HepG2 (cell line): Measurements from ENCODE around the gene NSMCE4A. TPM values are rescaled to one million over a fixed set of nuclear protein-coding genes. Genes with fewer than 3 reads are reported as not detected.

Experiments used
- ASH2L ChIP-seq: fragments of 300-600, 200-600 bp; sonication (generic); IDR thresholded peaks from 2 replicates; pipeline ENCODE4 v1.7.0; 2017; ENCODE audit warnings: low read depth, mild to moderate bottlenecking, moderate library complexity, mixed read lengths, low read length; ENCODE audit not compliant: insufficient read length
- HNF4G ChIP-seq, 2 experiments: sonication (generic) in 1 of 2; formaldehyde crosslinking in 1 of 2; IDR thresholded peaks; 2 replicates each; pipeline versions ENCODE4 v1.4.0 to v1.6.1; 2011 to 2020; ENCODE audit warnings: borderline replicate concordance in 2 of 2, low read depth in 2 of 2, mild to moderate bottlenecking in 2 of 2, low read length in 1 of 2, missing genetic modification reagents in 1 of 2, moderate library complexity in 1 of 2
- MEIS2 ChIP-seq: sonication (generic); formaldehyde crosslinking; IDR thresholded peaks from 2 replicates; pipeline ENCODE4 v1.9.0; 2021; ENCODE audit warnings: mild to moderate bottlenecking, missing genetic modification reagents
- PPARG ChIP-seq: conservative IDR thresholded peaks from 2 replicates; pipeline ENCODE4 v1.6.1; 2016; ENCODE audit warnings: missing biosample characterization, missing genetic modification reagents
- TSC22D2 ChIP-seq: sonication (generic); formaldehyde crosslinking; IDR thresholded peaks from 2 replicates; pipeline ENCODE4 v1.5.1; 2020; ENCODE audit warnings: missing genetic modification reagents, mild to moderate bottlenecking, borderline replicate concordance
- ZBTB7A ChIP-seq: sonication (generic); formaldehyde crosslinking; IDR thresholded peaks from 2 replicates; pipeline ENCODE4 v1.8.0; 2022; ENCODE audit warnings: mild to moderate bottlenecking, missing genetic modification reagents
- ZMYM2 ChIP-seq: sonication (generic); formaldehyde crosslinking; IDR thresholded peaks from 2 replicates; pipeline ENCODE4 v1.8.0; 2022; ENCODE audit warnings: mild to moderate bottlenecking, missing genetic modification reagents
- ZMYM4 ChIP-seq: sonication (generic); formaldehyde crosslinking; IDR thresholded peaks from 2 replicates; pipeline ENCODE4 v1.8.1; 2023; ENCODE audit warnings: mild to moderate bottlenecking, missing genetic modification reagents
- ZNF543 ChIP-seq: sonication (generic); formaldehyde crosslinking; IDR thresholded peaks from 2 replicates; pipeline ENCODE4 v1.4.0; 2020; ENCODE audit warnings: mild to moderate bottlenecking, missing genetic modification reagents
- ZNF629 ChIP-seq: sonication (generic); formaldehyde crosslinking; conservative IDR thresholded peaks from 2 replicates; pipeline ENCODE4 v1.5.0; 2020; ENCODE audit warnings: missing genetic modification reagents
- polyA plus RNA-seq, 8 experiments: library from polyadenylated mRNA; depleted of rRNA in 3 of 8; stranded (reverse) in 7 of 8; unstranded in 1 of 8; fragments of >200 nt; fragmentation: Illumina TruSeq in 4 of 8; extraction: Trizol in 4 of 8; gene quantifications; 2 replicates each; pipeline versions ENCODE4 v1.2.1 to v1.2.3, GENCODE V29; 2011 to 2016; ENCODE audit warnings: low read depth in 4 of 8, missing spikeins in 1 of 8, mixed read lengths in 1 of 8; ENCODE audit not compliant: insufficient read depth in 1 of 8
- total RNA-seq, 5 experiments: library from RNA; depleted of rRNA; stranded (reverse); fragments of >200 nt; fragmentation: Illumina TruSeq; extraction: Trizol; gene quantifications; 2 replicates each; pipeline ENCODE4 v1.2.3, GENCODE V29; 2016; ENCODE audit warnings: low read depth in 1 of 5
- TF ChIP-seq, protein P1 (sequence below): IDR thresholded peaks from 2 replicates; pipeline ENCODE4 v1.6.1; 2016; ENCODE audit warnings: low read depth, borderline replicate concordance
- TF ChIP-seq, protein P2 (sequence below): sonication (generic); formaldehyde crosslinking; IDR thresholded peaks from 2 replicates; pipeline ENCODE4 v1.5.1; 2020; ENCODE audit warnings: mild to moderate bottlenecking, missing genetic modification reagents
- TF ChIP-seq, protein P3 (sequence below): sonication (generic); formaldehyde crosslinking; IDR thresholded peaks from 2 replicates; pipeline ENCODE4 v1.4.0; 2020; ENCODE audit warnings: mild to moderate bottlenecking, missing genetic modification reagents
- TF ChIP-seq, protein P4 (sequence below): sonication (generic); formaldehyde crosslinking; IDR thresholded peaks from 2 replicates; pipeline ENCODE4 v1.8.0; 2022; ENCODE audit warnings: mild to moderate bottlenecking, missing genetic modification reagents, moderate library complexity
- TF ChIP-seq, protein P5 (sequence below): sonication (generic); formaldehyde crosslinking; IDR thresholded peaks from 2 replicates; pipeline ENCODE4 v1.5.0; 2020; ENCODE audit warnings: mild to moderate bottlenecking, missing genetic modification reagents, borderline replicate concordance

The NSMCE4A gene
- total and polyA plus RNA-seq, 2 of the 13 experiments (the other 11 are each of a cell fraction or from before 2014, with no cell fraction given), result 61.1 to 91.6 TPM

DNA sequence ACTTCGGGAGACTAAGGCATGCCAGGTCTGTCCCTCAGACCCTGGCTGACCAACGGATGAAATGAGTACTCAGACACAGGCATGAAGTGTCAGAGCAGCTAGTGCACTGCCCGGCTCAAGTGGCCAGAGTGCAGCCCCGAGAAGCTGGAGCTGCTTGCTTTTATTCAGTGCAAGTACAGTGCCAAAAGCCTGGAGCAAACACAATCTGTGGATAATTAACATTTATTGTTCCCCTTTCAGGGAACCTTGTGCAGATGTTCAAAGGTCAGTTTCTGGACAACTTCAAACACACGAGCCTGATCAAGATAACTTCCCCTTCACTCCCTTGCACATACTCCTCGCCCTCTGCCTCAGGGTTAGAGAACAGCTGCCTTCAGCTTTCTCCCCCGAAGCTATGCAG, 39.3 kb downstream of the NSMCE4A start (continued):
- TF ChIP-seq, protein P1, sequence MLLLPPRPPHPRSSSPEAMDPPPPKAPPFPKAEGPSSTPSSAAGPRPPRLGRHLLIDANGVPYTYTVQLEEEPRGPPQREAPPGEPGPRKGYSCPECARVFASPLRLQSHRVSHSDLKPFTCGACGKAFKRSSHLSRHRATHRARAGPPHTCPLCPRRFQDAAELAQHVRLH (CRISPR knock-in tag), result no peak
- TF ChIP-seq ZMYM4 (peak; percentile 75), ZNF543 (CRISPR knock-in tag) (peak; percentile 47; the same call in 1 of the 2 replicates), ASH2L (peak; percentile 46), TSC22D2 (CRISPR knock-in tag) (0 out of 2 replicates have a peak, but pooled peaks have one; percentile 44), ZNF629 (peak; percentile 55; the same call in 1 of the 2 replicates), ZBTB7A (CRISPR knock-in tag) (0 out of 2 replicates have a peak, but pooled peaks have one; percentile 41), HNF4G (IDR thresholded peaks at IDR 0.05; ENCODE audit: borderline replicate concordance, low read depth, low read length) (peak; percentile 89), HNF4G (CRISPR knock-in tag; IDR thresholded peaks at IDR 0.05; ENCODE audit: borderline replicate concordance, low read depth) (peak; percentile 93), PPARG (CRISPR knock-in tag) (peak; percentile 80), MEIS2 (peak; percentile 40; the same call in 1 of the 2 replicates), ZMYM2 (0 out of 2 replicates have a peak, but pooled peaks have one; percentile 27)
- TF ChIP-seq, protein P2, sequence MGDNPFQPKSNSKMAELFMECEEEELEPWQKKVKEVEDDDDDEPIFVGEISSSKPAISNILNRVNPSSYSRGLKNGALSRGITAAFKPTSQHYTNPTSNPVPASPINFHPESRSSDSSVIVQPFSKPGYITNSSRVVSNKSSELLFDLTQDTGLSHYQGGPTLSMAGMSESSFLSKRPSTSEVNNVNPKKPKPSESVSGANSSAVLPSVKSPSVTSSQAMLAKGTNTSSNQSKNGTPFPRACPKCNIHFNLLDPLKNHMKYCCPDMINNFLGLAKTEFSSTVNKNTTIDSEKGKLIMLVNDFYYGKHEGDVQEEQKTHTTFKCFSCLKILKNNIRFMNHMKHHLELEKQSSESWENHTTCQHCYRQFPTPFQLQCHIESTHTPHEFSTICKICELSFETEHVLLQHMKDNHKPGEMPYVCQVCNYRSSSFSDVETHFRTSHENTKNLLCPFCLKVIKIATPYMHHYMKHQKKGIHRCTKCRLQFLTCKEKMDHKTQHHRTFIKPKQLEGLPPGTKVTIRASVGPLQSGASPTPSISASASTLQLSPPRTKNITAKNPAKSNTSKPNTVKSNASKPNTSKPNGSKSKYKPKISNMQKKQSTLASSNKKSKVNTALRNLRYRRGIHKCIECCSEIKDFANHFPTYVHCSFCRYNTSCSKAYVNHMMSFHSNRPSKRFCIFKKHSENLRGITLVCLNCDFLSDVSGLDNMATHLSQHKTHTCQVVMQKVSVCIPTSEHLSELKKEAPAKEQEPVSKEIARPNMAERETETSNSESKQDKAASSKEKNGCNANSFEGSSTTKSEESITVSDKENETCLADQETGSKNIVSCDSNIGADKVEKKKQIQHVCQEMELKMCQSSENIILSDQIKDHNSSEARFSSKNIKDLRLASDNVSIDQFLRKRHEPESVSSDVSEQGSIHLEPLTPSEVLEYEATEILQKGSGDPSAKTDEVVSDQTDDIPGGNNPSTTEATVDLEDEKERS, result peak; percentile 78
- TF ChIP-seq, protein P3, sequence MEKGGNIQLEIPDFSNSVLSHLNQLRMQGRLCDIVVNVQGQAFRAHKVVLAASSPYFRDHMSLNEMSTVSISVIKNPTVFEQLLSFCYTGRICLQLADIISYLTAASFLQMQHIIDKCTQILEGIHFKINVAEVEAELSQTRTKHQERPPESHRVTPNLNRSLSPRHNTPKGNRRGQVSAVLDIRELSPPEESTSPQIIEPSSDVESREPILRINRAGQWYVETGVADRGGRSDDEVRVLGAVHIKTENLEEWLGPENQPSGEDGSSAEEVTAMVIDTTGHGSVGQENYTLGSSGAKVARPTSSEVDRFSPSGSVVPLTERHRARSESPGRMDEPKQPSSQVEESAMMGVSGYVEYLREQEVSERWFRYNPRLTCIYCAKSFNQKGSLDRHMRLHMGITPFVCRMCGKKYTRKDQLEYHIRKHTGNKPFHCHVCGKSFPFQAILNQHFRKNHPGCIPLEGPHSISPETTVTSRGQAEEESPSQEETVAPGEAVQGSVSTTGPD (CRISPR knock-in tag), result no peak; the same call in 1 of the 2 replicates
- TF ChIP-seq, protein P4, sequence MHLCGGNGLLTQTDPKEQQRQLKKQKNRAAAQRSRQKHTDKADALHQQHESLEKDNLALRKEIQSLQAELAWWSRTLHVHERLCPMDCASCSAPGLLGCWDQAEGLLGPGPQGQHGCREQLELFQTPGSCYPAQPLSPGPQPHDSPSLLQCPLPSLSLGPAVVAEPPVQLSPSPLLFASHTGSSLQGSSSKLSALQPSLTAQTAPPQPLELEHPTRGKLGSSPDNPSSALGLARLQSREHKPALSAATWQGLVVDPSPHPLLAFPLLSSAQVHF (CRISPR knock-in tag), result no peak
- TF ChIP-seq, protein P5, sequence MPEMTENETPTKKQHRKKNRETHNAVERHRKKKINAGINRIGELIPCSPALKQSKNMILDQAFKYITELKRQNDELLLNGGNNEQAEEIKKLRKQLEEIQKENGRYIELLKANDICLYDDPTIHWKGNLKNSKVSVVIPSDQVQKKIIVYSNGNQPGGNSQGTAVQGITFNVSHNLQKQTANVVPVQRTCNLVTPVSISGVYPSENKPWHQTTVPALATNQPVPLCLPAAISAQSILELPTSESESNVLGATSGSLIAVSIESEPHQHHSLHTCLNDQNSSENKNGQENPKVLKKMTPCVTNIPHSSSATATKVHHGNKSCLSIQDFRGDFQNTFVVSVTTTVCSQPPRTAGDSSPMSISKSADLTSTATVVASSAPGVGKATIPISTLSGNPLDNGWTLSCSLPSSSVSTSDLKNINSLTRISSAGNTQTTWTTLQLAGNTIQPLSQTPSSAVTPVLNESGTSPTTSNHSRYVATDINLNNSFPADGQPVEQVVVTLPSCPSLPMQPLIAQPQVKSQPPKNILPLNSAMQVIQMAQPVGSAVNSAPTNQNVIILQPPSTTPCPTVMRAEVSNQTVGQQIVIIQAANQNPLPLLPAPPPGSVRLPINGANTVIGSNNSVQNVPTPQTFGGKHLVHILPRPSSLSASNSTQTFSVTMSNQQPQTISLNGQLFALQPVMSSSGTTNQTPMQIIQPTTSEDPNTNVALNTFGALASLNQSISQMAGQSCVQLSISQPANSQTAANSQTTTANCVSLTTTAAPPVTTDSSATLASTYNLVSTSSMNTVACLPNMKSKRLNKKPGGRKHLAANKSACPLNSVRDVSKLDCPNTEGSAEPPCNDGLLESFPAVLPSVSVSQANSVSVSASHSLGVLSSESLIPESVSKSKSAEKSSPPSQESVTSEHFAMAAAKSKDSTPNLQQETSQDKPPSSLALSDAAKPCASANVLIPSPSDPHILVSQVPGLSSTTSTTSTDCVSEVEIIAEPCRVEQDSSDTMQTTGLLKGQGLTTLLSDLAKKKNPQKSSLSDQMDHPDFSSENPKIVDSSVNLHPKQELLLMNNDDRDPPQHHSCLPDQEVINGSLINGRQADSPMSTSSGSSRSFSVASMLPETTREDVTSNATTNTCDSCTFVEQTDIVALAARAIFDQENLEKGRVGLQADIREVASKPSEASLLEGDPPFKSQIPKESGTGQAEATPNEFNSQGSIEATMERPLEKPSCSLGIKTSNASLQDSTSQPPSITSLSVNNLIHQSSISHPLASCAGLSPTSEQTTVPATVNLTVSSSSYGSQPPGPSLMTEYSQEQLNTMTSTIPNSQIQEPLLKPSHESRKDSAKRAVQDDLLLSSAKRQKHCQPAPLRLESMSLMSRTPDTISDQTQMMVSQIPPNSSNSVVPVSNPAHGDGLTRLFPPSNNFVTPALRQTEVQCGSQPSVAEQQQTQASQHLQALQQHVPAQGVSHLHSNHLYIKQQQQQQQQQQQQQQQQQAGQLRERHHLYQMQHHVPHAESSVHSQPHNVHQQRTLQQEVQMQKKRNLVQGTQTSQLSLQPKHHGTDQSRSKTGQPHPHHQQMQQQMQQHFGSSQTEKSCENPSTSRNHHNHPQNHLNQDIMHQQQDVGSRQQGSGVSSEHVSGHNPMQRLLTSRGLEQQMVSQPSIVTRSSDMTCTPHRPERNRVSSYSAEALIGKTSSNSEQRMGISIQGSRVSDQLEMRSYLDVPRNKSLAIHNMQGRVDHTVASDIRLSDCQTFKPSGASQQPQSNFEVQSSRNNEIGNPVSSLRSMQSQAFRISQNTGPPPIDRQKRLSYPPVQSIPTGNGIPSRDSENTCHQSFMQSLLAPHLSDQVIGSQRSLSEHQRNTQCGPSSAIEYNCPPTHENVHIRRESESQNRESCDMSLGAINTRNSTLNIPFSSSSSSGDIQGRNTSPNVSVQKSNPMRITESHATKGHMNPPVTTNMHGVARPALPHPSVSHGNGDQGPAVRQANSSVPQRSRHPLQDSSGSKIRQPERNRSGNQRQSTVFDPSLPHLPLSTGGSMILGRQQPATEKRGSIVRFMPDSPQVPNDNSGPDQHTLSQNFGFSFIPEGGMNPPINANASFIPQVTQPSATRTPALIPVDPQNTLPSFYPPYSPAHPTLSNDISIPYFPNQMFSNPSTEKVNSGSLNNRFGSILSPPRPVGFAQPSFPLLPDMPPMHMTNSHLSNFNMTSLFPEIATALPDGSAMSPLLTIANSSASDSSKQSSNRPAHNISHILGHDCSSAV (CRISPR knock-in tag), result no peak
